ENCODE data around the gene ARID4B. TPM values are rescaled to one million over a fixed set of nuclear protein-coding genes. Genes with fewer than 3 reads are reported as not detected.
"Not testable (repeated sequence)": the region's sequence is repeated elsewhere in the genome, so short reads cannot be mapped to it uniquely, and the experiment has no call there.

Gene ARID4B
- total and polyA plus RNA-seq, 9 donors: 19.6 to 52.0 (median 40.6) TPM

DNA sequence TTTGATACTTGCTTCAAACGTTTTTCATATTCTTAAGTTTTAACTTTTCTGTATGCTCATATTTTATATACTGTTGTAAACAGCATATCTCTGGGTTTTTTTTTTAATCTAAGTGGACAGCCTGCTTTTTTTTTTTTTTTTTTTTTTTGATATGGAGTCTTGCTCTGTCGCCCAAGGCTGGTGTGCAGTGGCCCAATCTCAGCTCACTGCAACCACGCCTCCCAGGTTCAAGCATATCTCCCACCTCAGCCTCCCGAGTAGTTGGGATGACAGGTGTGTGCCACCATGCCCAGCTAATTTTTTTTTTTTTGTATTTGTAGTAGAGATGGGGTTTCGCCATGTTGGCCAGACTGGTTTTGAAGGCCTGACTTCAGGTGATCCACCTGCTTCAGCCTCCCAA, 40.4 kb upstream of the ARID4B start:
- no peaks in the 10 kb centered on the region for H3K9me3 ChIP-seq
- TF ChIP-seq, protein P1, sequence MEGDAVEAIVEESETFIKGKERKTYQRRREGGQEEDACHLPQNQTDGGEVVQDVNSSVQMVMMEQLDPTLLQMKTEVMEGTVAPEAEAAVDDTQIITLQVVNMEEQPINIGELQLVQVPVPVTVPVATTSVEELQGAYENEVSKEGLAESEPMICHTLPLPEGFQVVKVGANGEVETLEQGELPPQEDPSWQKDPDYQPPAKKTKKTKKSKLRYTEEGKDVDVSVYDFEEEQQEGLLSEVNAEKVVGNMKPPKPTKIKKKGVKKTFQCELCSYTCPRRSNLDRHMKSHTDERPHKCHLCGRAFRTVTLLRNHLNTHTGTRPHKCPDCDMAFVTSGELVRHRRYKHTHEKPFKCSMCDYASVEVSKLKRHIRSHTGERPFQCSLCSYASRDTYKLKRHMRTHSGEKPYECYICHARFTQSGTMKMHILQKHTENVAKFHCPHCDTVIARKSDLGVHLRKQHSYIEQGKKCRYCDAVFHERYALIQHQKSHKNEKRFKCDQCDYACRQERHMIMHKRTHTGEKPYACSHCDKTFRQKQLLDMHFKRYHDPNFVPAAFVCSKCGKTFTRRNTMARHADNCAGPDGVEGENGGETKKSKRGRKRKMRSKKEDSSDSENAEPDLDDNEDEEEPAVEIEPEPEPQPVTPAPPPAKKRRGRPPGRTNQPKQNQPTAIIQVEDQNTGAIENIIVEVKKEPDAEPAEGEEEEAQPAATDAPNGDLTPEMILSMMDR (IDR thresholded peaks at IDR 0.05): no peak
- TF ChIP-seq EP300 (IDR thresholded peaks at IDR 0.05) (no peak), POLR2A (IDR thresholded peaks at IDR 0.05) (no peak)
- peaks cover 1% of the 10 kb centered on the region for H3K4me1 ChIP-seq (ENCODE audit: insufficient read depth)
- H3K36me3 ChIP-seq: no peaks in the 10 kb centered on the region
- no peaks in the 10 kb centered on the region for H3K27me3 ChIP-seq
- no peak for DNase-seq
- WGBS, 3 donors: 61 to 71% (median 66%) methylated on average over 5 of the region's 5 CpGs
- peak overlapping the region; percentile 84 for H3K4me3 ChIP-seq
- no peak overlapping the region for H3K27ac ChIP-seq
- intact Hi-C loops (cut with DNase I): no loop called here

DNA sequence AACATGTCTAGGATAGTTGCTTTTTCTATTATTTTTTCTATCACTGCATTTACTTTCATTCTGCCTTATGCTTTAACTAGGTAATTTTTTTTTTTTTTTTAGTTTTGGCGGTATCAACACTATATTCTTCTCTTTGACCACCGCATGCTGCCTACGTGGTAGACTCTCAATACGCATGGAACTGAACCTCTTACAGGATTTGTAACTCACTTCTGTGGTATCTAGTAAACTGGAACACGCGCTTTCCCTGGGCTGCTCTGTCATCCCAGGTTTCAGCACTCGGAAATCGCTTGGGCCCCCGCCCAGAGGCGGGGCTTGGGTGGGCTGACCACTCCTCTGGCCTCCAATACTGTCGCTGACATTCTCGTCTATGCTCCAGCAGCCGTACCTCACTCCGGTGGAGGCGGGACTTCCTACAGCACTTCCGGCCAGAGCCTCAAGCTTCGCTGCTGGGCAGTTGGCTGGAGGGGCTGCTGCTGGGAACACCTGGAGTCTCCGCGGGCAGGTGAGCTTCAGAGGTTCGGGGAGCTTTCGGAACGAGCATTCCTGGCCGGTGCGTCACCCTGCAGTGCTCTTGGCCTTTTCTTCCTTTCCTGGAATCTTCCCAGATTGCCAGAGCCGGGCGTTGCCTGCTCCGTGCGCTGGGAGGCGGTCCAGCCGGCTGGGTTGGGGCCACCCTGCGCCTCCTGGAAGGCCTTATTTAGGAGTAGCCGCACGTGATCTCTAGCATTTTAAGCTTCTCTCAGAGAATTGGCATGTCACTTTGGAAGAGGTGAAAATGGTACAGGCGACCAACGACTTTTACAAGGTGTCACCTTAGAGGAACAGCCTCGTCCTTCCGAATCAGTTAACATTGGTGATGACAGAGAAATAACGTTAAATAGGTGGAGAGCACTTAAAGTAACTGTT, 39.3 kb upstream of the ARID4B start, which contains the start of gene TBCE:
Gene TBCE (plus strand): TSS at position 428 of the 909 bp plus-strand sequence. CDS start 12,623 bp downstream, outside the sequence.
- WGBS, 3 donors: 0% methylated on average over 38 of the region's 38 CpGs
- intact Hi-C loops (cut with DNase I): no loop called here
- Histone ChIP-seq H3K36me3 (no peaks in the 10 kb centered on the region), H3K4me1 (ENCODE audit: insufficient read depth) (peaks cover 1% of the 10 kb centered on the region), H3K4me3 (peak within 1 kb of the TSS; percentile 84), H3K27me3 (no peaks in the 10 kb centered on the region), H3K27ac (peak within 1 kb of the TSS in 1 of 2 donors; percentile 51), H3K9me3 (no peaks in the 10 kb centered on the region)
- peak; percentile 95 to 97 (median 96) for DNase-seq
- TF ChIP-seq POLR2A (IDR thresholded peaks at IDR 0.05) (peak; percentile 63), EP300 (IDR thresholded peaks at IDR 0.05) (no peak)
- TF ChIP-seq, protein P1 (IDR thresholded peaks at IDR 0.05): no peak

DNA sequence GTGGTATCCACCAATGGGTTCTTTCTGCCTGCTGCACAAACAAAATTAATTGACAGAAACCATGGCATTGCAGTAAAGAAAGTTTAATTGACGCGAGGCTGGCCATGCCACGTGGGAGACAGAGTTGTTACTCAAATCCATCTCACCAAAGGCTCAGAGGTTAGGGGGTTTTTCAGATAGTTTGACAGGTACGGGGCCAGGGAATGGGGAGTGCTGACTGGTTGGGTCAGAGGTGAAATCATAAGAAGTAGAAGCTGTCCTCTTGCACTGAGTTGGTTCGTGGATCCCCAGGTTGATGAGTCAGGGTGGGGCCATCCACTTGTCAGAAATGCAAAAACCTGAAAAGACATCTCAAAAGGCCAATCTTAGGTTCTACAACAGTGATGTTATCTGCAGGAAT, 38.3 kb upstream of the ARID4B start:
- TF ChIP-seq POLR2A (IDR thresholded peaks at IDR 0.05): no peak
- TF ChIP-seq, protein P1 (IDR thresholded peaks at IDR 0.05): no peak
- TF ChIP-seq EP300 (IDR thresholded peaks at IDR 0.05): no peak
- Histone ChIP-seq H3K27ac (no peak overlapping the region), H3K36me3 (no peaks in the 10 kb centered on the region), H3K27me3 (no peaks in the 10 kb centered on the region), H3K4me1 (ENCODE audit: insufficient read depth) (peaks cover 1% of the 10 kb centered on the region), H3K4me3 (no peak overlapping the region), H3K9me3 (no peaks in the 10 kb centered on the region)
- DNase-seq: no peak
- 65 to 78% (median 65%) methylated on average over 5 of the region's 5 CpGs for WGBS, 3 donors
- intact Hi-C loops (cut with DNase I): no loop called here

DNA sequence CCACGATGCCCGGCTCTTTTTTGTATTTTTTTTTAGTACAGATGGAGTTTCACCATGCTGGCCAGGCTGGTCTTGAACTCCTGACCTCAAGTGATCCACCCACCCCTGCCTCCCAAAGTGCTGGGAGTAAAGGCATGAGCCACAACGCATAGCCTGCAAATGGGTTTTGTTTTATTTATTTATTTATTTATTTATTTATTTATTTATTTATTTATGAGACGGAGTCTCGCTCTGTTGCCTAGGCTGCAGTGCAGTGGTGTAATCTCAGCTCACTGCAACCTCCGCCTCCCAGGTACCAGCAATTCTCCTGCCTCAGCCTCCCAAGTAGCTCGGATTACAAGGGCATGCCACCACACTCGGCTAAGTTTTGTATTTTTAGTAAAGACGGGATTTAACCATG, 36.2 kb upstream of the ARID4B start:
- H3K9me3 ChIP-seq; H3K4me1 ChIP-seq (ENCODE audit: insufficient read depth); H3K27ac ChIP-seq; H3K27me3 ChIP-seq; intact Hi-C loops (cut with DNase I); DNase-seq; H3K4me3 ChIP-seq; H3K36me3 ChIP-seq: not testable (repeated sequence)
- 94 to 95% (median 94%) methylated on average over 9 of the region's 9 CpGs for WGBS, 3 donors

GRCh38 chr1:235358899-235359298, 30.9 kb upstream of the ARID4B start:
- Histone ChIP-seq H3K4me1 (ENCODE audit: insufficient read depth) (no peaks in the 10 kb centered on the region), H3K27me3 (no peaks in the 10 kb centered on the region), H3K9me3 (no peaks in the 10 kb centered on the region), H3K36me3 (no peaks in the 10 kb centered on the region), H3K27ac (no peak overlapping the region), H3K4me3 (no peak overlapping the region)
- WGBS, 3 donors: 70 to 79% (median 73%) methylated on average over 3 of the region's 3 CpGs
- TF ChIP-seq POLR2A (IDR thresholded peaks at IDR 0.05) (no peak), EP300 (IDR thresholded peaks at IDR 0.05) (no peak)
- TF ChIP-seq, protein P1 (IDR thresholded peaks at IDR 0.05): no peak
- intact Hi-C loops (cut with DNase I): no loop called here
- no peak for DNase-seq
